Endothelial cell of umbilical vein (primary cell): ENCODE results near the gene SHISA5. TPM values are rescaled to one million over a fixed set of nuclear protein-coding genes. Genes with fewer than 3 reads are reported as not detected.

Experiments
- BruUV-seq: library from RNA; stranded (reverse); fragments of 400-500 nt; replicated peaks from 2 replicates; lab custom pipeline; 2021; lab: Mats Ljungman, UMichigan
- CTCF ChIA-PET: fragments of 300-600, 350-600 bp; sonication (Branson Sonifier 250); formaldehyde crosslinking; loops from one replicate; lab custom pipeline; 2021; ENCODE audit warnings: antibody characterized with exemption, inconsistent platforms; lab: Charles Lee
- POLR2A ChIA-PET: fragments of 300-600, 350-600 bp; sonication (Branson Sonifier 250); formaldehyde crosslinking; loops from one replicate; lab custom pipeline; 2021; ENCODE audit warnings: antibody characterized with exemption, inconsistent platforms; lab: Charles Lee
- DNase-seq: peaks from one replicate; pipeline ENCODE4 v3.0.0-alpha.2; 2011; ENCODE audit warnings: low read depth, low spot score
- FAIRE-seq: peaks from 2 replicates; lab custom pipeline; 2011; peaks lifted over from hg19 to GRCh38; lab: Jason Lieb, UNC
- H2AFZ ChIP-seq: 2 replicates; pipeline ENCODE4 v1.6.0; 2012; ENCODE audit warnings: low read depth, low read length, control low read depth, inconsistent platforms
- H3K27ac ChIP-seq: 2 replicates; pipeline ENCODE4 v1.5.1; 2011; ENCODE audit warnings: low read depth, mild to moderate bottlenecking, control low read depth, low read length, moderate library complexity; ENCODE audit not compliant: insufficient read depth
- H3K27me3 ChIP-seq, 2 experiments: 2 replicates each; pipeline versions ENCODE4 v1.6.0 to v1.6.1; 2011; ENCODE audit warnings: low read length in 2 of 2, mixed read lengths in 1 of 2; ENCODE audit not compliant: control insufficient read depth in 2 of 2, insufficient read depth in 2 of 2
- H3K36me3 ChIP-seq, 2 experiments: 2 replicates in 1 of 2; 3 replicates in 1 of 2; pipeline ENCODE4 v1.5.1; 2011; ENCODE audit warnings: low read length in 2 of 2, mild to moderate bottlenecking in 1 of 2, moderate library complexity in 1 of 2; ENCODE audit not compliant: control insufficient read depth in 2 of 2, insufficient read depth in 2 of 2; ENCODE audit errors: extremely low read depth in 1 of 2
- H3K4me1 ChIP-seq: 3 replicates; pipeline ENCODE4 v1.5.1; 2011; ENCODE audit warnings: mild to moderate bottlenecking, low read length; ENCODE audit not compliant: control insufficient read depth, insufficient read depth; ENCODE audit errors: extremely low read depth
- H3K4me2 ChIP-seq: 2 replicates; pipeline ENCODE4 v1.6.1; 2011; ENCODE audit warnings: low read length, control low read depth, mixed read lengths; ENCODE audit not compliant: insufficient read depth
- H3K4me3 ChIP-seq, 3 experiments: fragments of 200-600 bp in 1 of 3; sonication (generic), shearing (Covaris generic) in 1 of 3; replicated peaks in 1 of 3; 2 replicates each; pipeline ENCODE4 v1.5.1; 2011 to 2016; ENCODE audit warnings: control low read depth in 3 of 3, low read length in 3 of 3, mild to moderate bottlenecking in 2 of 3, inconsistent platforms in 1 of 3, low read depth in 1 of 3, moderate library complexity in 1 of 3; ENCODE audit not compliant: insufficient read depth in 1 of 3
- H3K79me2 ChIP-seq: 2 replicates; pipeline ENCODE4 v1.6.0; 2012; ENCODE audit warnings: low read length, inconsistent platforms; ENCODE audit not compliant: control insufficient read depth, insufficient read depth
- H3K9ac ChIP-seq: replicated peaks from 2 replicates; pipeline ENCODE3; 2011; ENCODE audit warnings: low read length, control low read depth; ENCODE audit not compliant: insufficient read depth; ENCODE audit errors: extremely low read depth
- H3K9me1 ChIP-seq: replicated peaks from 3 replicates; pipeline ENCODE4 v1.6.0; 2011; ENCODE audit warnings: mild to moderate bottlenecking, low read length; ENCODE audit not compliant: control insufficient read depth, insufficient read depth; ENCODE audit errors: extremely low read depth
- H3K9me3 ChIP-seq: replicated peaks from 2 replicates; pipeline ENCODE4 v1.5.1; 2012; ENCODE audit warnings: low read length, inconsistent platforms; ENCODE audit not compliant: control insufficient read depth, insufficient read depth
- H4K20me1 ChIP-seq: replicated peaks from 2 replicates; pipeline ENCODE3; 2011; ENCODE audit warnings: mild to moderate bottlenecking, low read length; ENCODE audit not compliant: control insufficient read depth, insufficient read depth; ENCODE audit errors: extremely low read depth
- CTCF ChIP-seq, 2 donors: IDR thresholded peaks; 1 replicate in 1 of 2; 2 replicates in 1 of 2; pipeline ENCODE4 v1.5.1; 2011; ENCODE audit warnings: low read length in 2 of 2, mild to moderate bottlenecking in 2 of 2, moderate library complexity in 2 of 2, control low read depth in 1 of 2, inconsistent platforms in 1 of 2, low read depth in 1 of 2; ENCODE audit not compliant: insufficient read depth in 1 of 2; ENCODE audit errors: extremely low read depth in 1 of 2
- EZH2 ChIP-seq: IDR thresholded peaks from 2 replicates; pipeline ENCODE4 v1.6.1; 2012; ENCODE audit warnings: borderline replicate concordance, low read depth, mild to moderate bottlenecking, moderate library complexity, low read length, inconsistent platforms; ENCODE audit not compliant: severe bottlenecking
- FOS ChIP-seq: IDR thresholded peaks from 2 replicates; pipeline ENCODE4 v1.6.1; 2011; ENCODE audit warnings: mild to moderate bottlenecking, low read length, moderate library complexity, borderline replicate concordance; ENCODE audit not compliant: insufficient read depth
- GATA2 ChIP-seq: IDR thresholded peaks from 2 replicates; pipeline ENCODE4 v1.7.0; 2011; ENCODE audit warnings: low read depth, mild to moderate bottlenecking, moderate library complexity, mixed read lengths, low read length; ENCODE audit not compliant: insufficient read length, insufficient read depth
- JUN ChIP-seq: IDR thresholded peaks from 2 replicates; pipeline ENCODE4 v1.6.1; 2011; ENCODE audit warnings: borderline replicate concordance, low read depth; ENCODE audit not compliant: insufficient read length, insufficient read depth
- MAX ChIP-seq: IDR thresholded peaks from 2 replicates; pipeline ENCODE4 v1.6.1; 2011; ENCODE audit not compliant: insufficient read depth, insufficient read length
- MYC ChIP-seq: IDR thresholded peaks from one replicate; pipeline ENCODE4 v1.6.1; 2011; ENCODE audit warnings: mild to moderate bottlenecking, low read depth, low read length
- POLR2A ChIP-seq: IDR thresholded peaks from 2 replicates; pipeline ENCODE4 v1.6.1; 2012; ENCODE audit warnings: low read depth, mild to moderate bottlenecking, control low read depth, low read length
- POLR2AphosphoS5 ChIP-seq: IDR thresholded peaks from 2 replicates; pipeline ENCODE4 v1.6.1; 2012; ENCODE audit warnings: low read depth, mild to moderate bottlenecking, control low read depth, low read length, moderate library complexity; ENCODE audit not compliant: insufficient read depth
- dilution Hi-C: fragments of 300-500 bp; cut with MboI; formaldehyde crosslinking; loops from one replicate; pipeline ENCODE4 v1.15.0; 2019; ENCODE audit warnings: low sequenced_read_pairs; ENCODE audit not compliant: extremely low pct_ligation_motif_present
- intact Hi-C: fragments of 100-400 bp; cut with micrococcal nuclease; formaldehyde crosslinking; loops from one replicate; pipeline ENCODE4 v1.10.0; 2022
- polyA plus RNA-seq, 4 experiments: library from polyadenylated mRNA; depleted of rRNA in 3 of 4; stranded (reverse) in 3 of 4; unstranded in 1 of 4; fragments of >200 nt; gene quantifications; 2 replicates each; pipeline versions ENCODE4 v1.2.1 to v1.2.3, GENCODE V29; 2011 to 2012; ENCODE audit warnings: missing spikeins in 1 of 4
- total RNA-seq: library from RNA; stranded (reverse); gene quantifications from 2 replicates; pipeline ENCODE4 v1.2.3, GENCODE V29; 2021

SHISA5 gene
- total and polyA plus RNA-seq, 2 donors (not counting 3 experiments of a cell fraction or from before 2014, with no cell fraction given) = 205 to 320 TPM

- H3K9ac ChIP-seq = no peak overlapping the region
- no peak for TF ChIP-seq EZH2
- TF ChIP-seq MYC = no peak
- TF ChIP-seq MAX = no peak
- TF ChIP-seq POLR2A = no peak
- no peak for TF ChIP-seq FOS
- no peak for TF ChIP-seq POLR2AphosphoS5
- no peak for TF ChIP-seq GATA2
- TF ChIP-seq JUN = no peak
- no peak for TF ChIP-seq CTCF (IDR thresholded peaks at IDR 0.05; ENCODE audit: extremely low read depth in 1 of 2, insufficient read depth in 1 of 2, low read depth in 1 of 2, low read length in 2 of 2)
- no peak overlapping the region for H3K4me2 ChIP-seq
- no peaks in the 10 kb centered on the region for H3K79me2 ChIP-seq
- no TSS peak for BruUV-seq
- H4K20me1 ChIP-seq = no peaks in the 10 kb centered on the region
- no peaks in the 10 kb centered on the region for H3K27me3 ChIP-seq
- peaks cover 0 to 18% of the 10 kb centered on the region in 2 experiments for H3K36me3 ChIP-seq
- FAIRE-seq (no peak), DNase-seq (no peak)
- no peak overlapping the region for H3K4me3 ChIP-seq
- dilution Hi-C loops = no loop called here
- H3K9me3 ChIP-seq = no peaks in the 10 kb centered on the region
- intact Hi-C loops = no loop called here
- H3K27ac ChIP-seq = no peak overlapping the region
- no peaks in the 10 kb centered on the region for H3K4me1 ChIP-seq
- H3K9me1 ChIP-seq = no peaks in the 10 kb centered on the region
- POLR2A ChIA-PET = no interaction called here
- H2AFZ ChIP-seq = no peak overlapping the region
- CTCF ChIA-PET = interaction anchor here (1.3 to 3.8 kb wide), 2 partner anchors 17 to 18 kb away, joined by 4 to 41 read pairs; no protein-coding TSS in a partner anchor
Measured at GRCh38 chr3:48419149-48419548, 84.8 kb downstream of the SHISA5 start.
